ENCODE measurements around the gene RASL10B.

- TF ChIP-seq POLR2AphosphoS5 (IDR thresholded peaks at IDR 0.05) = no peak
- TF ChIP-seq CTCF (IDR thresholded peaks at IDR 0.05) = no peak
Measured at GRCh38 chr17:35715416-35715815, 16.0 kb upstream of the RASL10B start.

Data from sigmoid colon (tissue), 4 donors.